Measurements from ENCODE around the gene GUCY2C.

The GUCY2C gene

GRCh38 chr12:14589169-14590004 lies 107.0 kb downstream of the GUCY2C start:
- POLR2A ChIA-PET, result no interaction called here
- CTCF ChIA-PET, result no interaction called here
- DNase-seq (ENCODE audit: extremely low spot score), result no peak
- TF ChIP-seq CTBP1 (IDR thresholded peaks at IDR 0.05; ENCODE audit: borderline replicate concordance) (no peak), SUZ12 (IDR thresholded peaks at IDR 0.05) (no peak)

- DNase-seq (ENCODE audit: extremely low spot score), result no peak
- ChIA-PET POLR2A (no interaction called here), CTCF (no interaction called here)
- no peak for TF ChIP-seq FOXM1 (IDR thresholded peaks at IDR 0.05; ENCODE audit: borderline replicate concordance)
- no peak for TF ChIP-seq FOXK2 (IDR thresholded peaks at IDR 0.05)
- TF ChIP-seq PKNOX1 (IDR thresholded peaks at IDR 0.05), result no peak
- TF ChIP-seq TARDBP (IDR thresholded peaks at IDR 0.05), result no peak
- no peak for TF ChIP-seq SUZ12 (IDR thresholded peaks at IDR 0.05)
- TF ChIP-seq ELF4 (IDR thresholded peaks at IDR 0.05), result no peak
- TF ChIP-seq FOXA1 (IDR thresholded peaks at IDR 0.05), result no peak
- TF ChIP-seq L3MBTL2 (conservative IDR thresholded peaks at IDR 0.05), result no peak
- no peak for TF ChIP-seq SP1 (IDR thresholded peaks at IDR 0.05)
- TF ChIP-seq ARNT (IDR thresholded peaks at IDR 0.05), result no peak
- TF ChIP-seq ZNF384 (IDR thresholded peaks at IDR 0.05), result no peak
- no peak for TF ChIP-seq NFRKB (IDR thresholded peaks at IDR 0.05)
- no peak for TF ChIP-seq BHLHE40 (IDR thresholded peaks at IDR 0.05; ENCODE audit: borderline replicate concordance)
- TF ChIP-seq LEF1 (IDR thresholded peaks at IDR 0.05; ENCODE audit: borderline replicate concordance), result no peak
These were observed 107.8 kb downstream of the GUCY2C start for GRCh38 chr12:14588571-14588970.

- ChIA-PET POLR2A (no interaction called here), CTCF (no interaction called here)
- no peak for DNase-seq (ENCODE audit: extremely low spot score)
- TF ChIP-seq LEF1 (IDR thresholded peaks at IDR 0.05; ENCODE audit: borderline replicate concordance), result no peak
- no peak for TF ChIP-seq SP1 (IDR thresholded peaks at IDR 0.05)
- TF ChIP-seq FOXM1 (IDR thresholded peaks at IDR 0.05; ENCODE audit: borderline replicate concordance), result no peak
- TF ChIP-seq ELF4 (IDR thresholded peaks at IDR 0.05), result no peak
- TF ChIP-seq FOXA1 (IDR thresholded peaks at IDR 0.05), result no peak
- TF ChIP-seq BHLHE40 (IDR thresholded peaks at IDR 0.05; ENCODE audit: borderline replicate concordance), result no peak
- no peak for TF ChIP-seq ARNT (IDR thresholded peaks at IDR 0.05)
- no peak for TF ChIP-seq NFRKB (IDR thresholded peaks at IDR 0.05)
- TF ChIP-seq CTBP1 (IDR thresholded peaks at IDR 0.05; ENCODE audit: borderline replicate concordance), result no peak
- TF ChIP-seq HDGF (IDR thresholded peaks at IDR 0.05; ENCODE audit: borderline replicate concordance), result no peak
- TF ChIP-seq ZNF384 (IDR thresholded peaks at IDR 0.05), result no peak
- TF ChIP-seq PKNOX1 (IDR thresholded peaks at IDR 0.05), result no peak
- TF ChIP-seq L3MBTL2 (conservative IDR thresholded peaks at IDR 0.05), result no peak
These were observed 117.8 kb downstream of the GUCY2C start for GRCh38 chr12:14578646-14579045.

DNA sequence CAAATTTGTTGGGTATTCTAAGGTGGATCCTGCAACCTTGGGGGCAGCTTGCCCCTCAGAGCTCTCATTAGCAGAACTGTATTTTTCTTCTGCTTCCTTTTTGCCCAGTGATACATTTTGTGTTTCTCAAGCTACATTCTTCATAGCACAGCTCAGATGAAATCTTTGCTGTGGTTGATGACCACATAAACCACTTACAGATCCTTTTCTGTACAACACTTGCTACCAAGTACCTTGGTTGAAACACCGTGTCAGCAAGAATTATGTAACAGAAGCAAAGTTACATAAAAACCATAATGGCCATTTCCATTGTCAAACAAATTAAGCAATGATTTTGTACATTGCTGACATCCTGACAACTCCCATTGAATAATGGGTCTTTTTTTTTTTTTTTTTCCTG lies 119.1 kb downstream of the GUCY2C start:
- DNase-seq (ENCODE audit: extremely low spot score), result no peak
- CTCF ChIA-PET, result interaction anchor here (0.7 kb wide), 1 partner anchor 245 kb away, joined by 5 read pairs; no protein-coding TSS in a partner anchor
- POLR2A ChIA-PET, result no interaction called here
- TF ChIP-seq HDGF (IDR thresholded peaks at IDR 0.05; ENCODE audit: borderline replicate concordance) (no peak), BHLHE40 (IDR thresholded peaks at IDR 0.05; ENCODE audit: borderline replicate concordance) (no peak), TARDBP (IDR thresholded peaks at IDR 0.05) (no peak), FOXA1 (IDR thresholded peaks at IDR 0.05) (no peak), L3MBTL2 (conservative IDR thresholded peaks at IDR 0.05) (no peak), FOXK2 (IDR thresholded peaks at IDR 0.05) (no peak), LEF1 (IDR thresholded peaks at IDR 0.05; ENCODE audit: borderline replicate concordance) (no peak), FOXM1 (IDR thresholded peaks at IDR 0.05; ENCODE audit: borderline replicate concordance) (no peak), ARNT (IDR thresholded peaks at IDR 0.05) (no peak), NFRKB (IDR thresholded peaks at IDR 0.05) (no peak), ZNF384 (IDR thresholded peaks at IDR 0.05) (no peak)

DNA sequence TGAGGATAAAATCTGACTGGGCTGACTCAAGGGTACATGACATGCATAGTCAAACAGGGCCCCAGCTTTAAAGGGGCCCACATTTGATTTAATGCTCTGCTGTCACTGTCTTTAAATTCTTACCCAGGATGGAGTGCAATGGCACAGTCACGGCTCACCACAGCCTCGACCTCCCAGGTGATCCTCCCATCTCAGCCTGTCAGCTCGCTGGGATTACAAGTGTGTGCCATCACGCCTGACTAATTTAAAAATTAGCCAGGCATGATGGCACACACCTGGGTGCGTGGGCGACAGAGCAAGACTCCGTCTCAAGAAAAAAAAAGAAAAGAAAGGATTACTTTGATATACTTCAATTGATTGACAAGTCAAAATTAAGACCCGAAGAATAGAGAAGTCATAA lies 119.5 kb downstream of the GUCY2C start:
- DNase-seq (ENCODE audit: extremely low spot score), result no peak
- no peak for TF ChIP-seq LEF1 (IDR thresholded peaks at IDR 0.05; ENCODE audit: borderline replicate concordance)
- no peak for TF ChIP-seq L3MBTL2 (conservative IDR thresholded peaks at IDR 0.05)
- TF ChIP-seq CTBP1 (IDR thresholded peaks at IDR 0.05; ENCODE audit: borderline replicate concordance), result no peak
- TF ChIP-seq FOXK2 (IDR thresholded peaks at IDR 0.05), result no peak
- no peak for TF ChIP-seq ZNF384 (IDR thresholded peaks at IDR 0.05)
- TF ChIP-seq HDGF (IDR thresholded peaks at IDR 0.05; ENCODE audit: borderline replicate concordance), result no peak
- no peak for TF ChIP-seq PKNOX1 (IDR thresholded peaks at IDR 0.05)
- TF ChIP-seq ELF4 (IDR thresholded peaks at IDR 0.05), result no peak
- TF ChIP-seq ARNT (IDR thresholded peaks at IDR 0.05), result no peak
- TF ChIP-seq SUZ12 (IDR thresholded peaks at IDR 0.05), result no peak
- no peak for TF ChIP-seq FOXM1 (IDR thresholded peaks at IDR 0.05; ENCODE audit: borderline replicate concordance)
- CTCF ChIA-PET, result interaction anchor here (0.7 kb wide), 1 partner anchor 245 kb away, joined by 5 read pairs; no protein-coding TSS in a partner anchor
- POLR2A ChIA-PET, result no interaction called here

DNA sequence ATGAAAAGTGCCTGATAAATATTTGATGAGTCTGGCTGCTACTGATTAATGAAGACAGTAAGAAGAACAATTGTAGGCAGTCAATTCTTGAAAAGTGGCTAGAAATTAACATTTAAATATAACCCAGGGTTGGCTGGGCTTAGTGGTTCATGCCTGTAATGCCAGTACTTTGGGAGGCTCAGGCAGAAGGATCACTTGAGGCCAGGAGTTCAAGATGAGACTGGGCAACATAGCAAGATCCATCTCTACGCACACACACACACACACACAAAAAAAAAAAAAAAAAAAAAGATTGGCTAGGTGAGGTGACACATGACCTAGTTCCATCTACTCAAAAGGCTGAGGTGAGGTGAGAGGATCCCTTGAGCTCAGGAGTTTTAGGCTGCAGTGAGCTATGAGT lies 120.8 kb downstream of the GUCY2C start:
- ChIA-PET CTCF (interaction anchor here (0.6 kb wide), 1 partner anchor 25 kb away, joined by 5 read pairs; no protein-coding TSS in a partner anchor), POLR2A (no interaction called here)
- TF ChIP-seq CTBP1 (IDR thresholded peaks at IDR 0.05; ENCODE audit: borderline replicate concordance), result no peak
- no peak for TF ChIP-seq FOXK2 (IDR thresholded peaks at IDR 0.05)
- no peak for TF ChIP-seq FOXA1 (IDR thresholded peaks at IDR 0.05)
- no peak for TF ChIP-seq TARDBP (IDR thresholded peaks at IDR 0.05)
- no peak for TF ChIP-seq ARNT (IDR thresholded peaks at IDR 0.05)
- no peak for TF ChIP-seq NFRKB (IDR thresholded peaks at IDR 0.05)
- TF ChIP-seq ELF4 (IDR thresholded peaks at IDR 0.05), result no peak
- no peak for TF ChIP-seq ZNF384 (IDR thresholded peaks at IDR 0.05)
- no peak for TF ChIP-seq FOXM1 (IDR thresholded peaks at IDR 0.05; ENCODE audit: borderline replicate concordance)
- no peak for TF ChIP-seq L3MBTL2 (conservative IDR thresholded peaks at IDR 0.05)
- no peak for TF ChIP-seq SUZ12 (IDR thresholded peaks at IDR 0.05)
- TF ChIP-seq HDGF (IDR thresholded peaks at IDR 0.05; ENCODE audit: borderline replicate concordance), result no peak
- TF ChIP-seq SP1 (IDR thresholded peaks at IDR 0.05), result no peak
- TF ChIP-seq PKNOX1 (IDR thresholded peaks at IDR 0.05), result no peak
- no peak for TF ChIP-seq LEF1 (IDR thresholded peaks at IDR 0.05; ENCODE audit: borderline replicate concordance)
- no peak for TF ChIP-seq BHLHE40 (IDR thresholded peaks at IDR 0.05; ENCODE audit: borderline replicate concordance)
- DNase-seq (ENCODE audit: extremely low spot score), result no peak

Data from HEK293T (cell line).